HepG2 (cell line): ENCODE results near the gene PLCB1. TPM values are rescaled to one million over a fixed set of nuclear protein-coding genes. Genes with fewer than 3 reads are reported as not detected.
A peak's percentile ranks its signal among the peaks of the same experiment; 100 is the strongest.

ENCODE experiments used
- ARID2 ChIP-seq: sonication (generic); formaldehyde crosslinking; IDR thresholded peaks from 2 replicates; pipeline ENCODE4 v1.8.1; 2022; ENCODE audit warnings: mild to moderate bottlenecking, missing genetic modification reagents, borderline replicate concordance
- CREM ChIP-seq, 2 experiments: sonication (generic) in 1 of 2; formaldehyde crosslinking in 1 of 2; IDR thresholded peaks; 2 replicates each; pipeline versions ENCODE4 v1.4.0 to v1.6.1; 2016 to 2020; ENCODE audit warnings: antibody characterized with exemption in 1 of 2, mild to moderate bottlenecking in 1 of 2, missing genetic modification reagents in 1 of 2
- NR3C1 ChIP-seq: sonication (generic); formaldehyde crosslinking; IDR thresholded peaks from 2 replicates; pipeline ENCODE4 v1.4.0; 2020; ENCODE audit warnings: missing genetic modification reagents
- SNAPC2 ChIP-seq: sonication (generic); formaldehyde crosslinking; IDR thresholded peaks from 2 replicates; pipeline ENCODE4 v1.8.1; 2022; ENCODE audit warnings: mild to moderate bottlenecking, missing genetic modification reagents
- ZKSCAN8 ChIP-seq: IDR thresholded peaks from 2 replicates; pipeline ENCODE4 v1.6.1; 2016; ENCODE audit warnings: borderline replicate concordance, missing genetic modification reagents, missing compliant biosample characterization
- ZNF10 ChIP-seq: sonication (generic); formaldehyde crosslinking; IDR thresholded peaks from 2 replicates; pipeline ENCODE4 v1.4.0; 2020; ENCODE audit warnings: mild to moderate bottlenecking, low read depth, missing genetic modification reagents, borderline replicate concordance
- ZNF235 ChIP-seq: sonication (generic); formaldehyde crosslinking; IDR thresholded peaks from 2 replicates; pipeline ENCODE4 v1.8.1; 2023; ENCODE audit warnings: mild to moderate bottlenecking, missing genetic modification reagents, borderline replicate concordance
- ZNF264 ChIP-seq: sonication (generic); formaldehyde crosslinking; IDR thresholded peaks from 2 replicates; pipeline ENCODE4 v1.4.0; 2020; ENCODE audit warnings: missing genetic modification reagents
- ZNF280D ChIP-seq: sonication (generic); formaldehyde crosslinking; IDR thresholded peaks from 2 replicates; pipeline ENCODE4 v1.5.1; 2020; ENCODE audit warnings: mild to moderate bottlenecking, missing genetic modification reagents
- ZNF33A ChIP-seq: sonication (generic); formaldehyde crosslinking; IDR thresholded peaks from 2 replicates; pipeline ENCODE4 v1.5.1; 2020; ENCODE audit warnings: missing genetic modification reagents, mild to moderate bottlenecking, moderate library complexity, borderline replicate concordance
- ZNF441 ChIP-seq: sonication (generic); formaldehyde crosslinking; IDR thresholded peaks from 2 replicates; pipeline ENCODE4 v1.7.0; 2021; ENCODE audit warnings: missing genetic modification reagents, borderline replicate concordance
- ZNF629 ChIP-seq: sonication (generic); formaldehyde crosslinking; conservative IDR thresholded peaks from 2 replicates; pipeline ENCODE4 v1.5.0; 2020; ENCODE audit warnings: missing genetic modification reagents
- ZSCAN29 ChIP-seq: sonication (generic); formaldehyde crosslinking; conservative IDR thresholded peaks from 2 replicates; pipeline ENCODE4 v1.4.0; 2020; ENCODE audit warnings: mild to moderate bottlenecking, missing genetic modification reagents
- polyA plus RNA-seq, 8 experiments: library from polyadenylated mRNA; depleted of rRNA in 3 of 8; stranded (reverse) in 7 of 8; unstranded in 1 of 8; fragments of >200 nt; fragmentation: Illumina TruSeq in 4 of 8; extraction: Trizol in 4 of 8; gene quantifications; 2 replicates each; pipeline versions ENCODE4 v1.2.1 to v1.2.3, GENCODE V29; 2011 to 2016; ENCODE audit warnings: low read depth in 4 of 8, missing spikeins in 1 of 8, mixed read lengths in 1 of 8; ENCODE audit not compliant: insufficient read depth in 1 of 8
- total RNA-seq, 5 experiments: library from RNA; depleted of rRNA; stranded (reverse); fragments of >200 nt; fragmentation: Illumina TruSeq; extraction: Trizol; gene quantifications; 2 replicates each; pipeline ENCODE4 v1.2.3, GENCODE V29; 2016; ENCODE audit warnings: low read depth in 1 of 5
- TF ChIP-seq, protein P1 (sequence below): IDR thresholded peaks from 2 replicates; pipeline ENCODE4 v1.4.0; 2020; ENCODE audit warnings: mild to moderate bottlenecking, missing genetic modification reagents
- TF ChIP-seq, protein P2 (sequence below): IDR thresholded peaks from 2 replicates; pipeline ENCODE4 v1.6.1; 2016; ENCODE audit warnings: mild to moderate bottlenecking
- TF ChIP-seq, protein P3 (sequence below): sonication (generic); formaldehyde crosslinking; IDR thresholded peaks from 2 replicates; pipeline ENCODE4 v1.4.0; 2020; ENCODE audit warnings: missing genetic modification reagents
- TF ChIP-seq, protein P4 (sequence below): IDR thresholded peaks from 2 replicates; pipeline ENCODE4 v1.6.1; 2018; ENCODE audit warnings: missing genetic modification reagents, mild to moderate bottlenecking, missing compliant biosample characterization

PLCB1 gene
- total and polyA plus RNA-seq, 2 of the 13 experiments (the other 11 are each of a cell fraction or from before 2014, with no cell fraction given) = 42.4 to 55.9 TPM

GRCh38 chr20:8464368-8464767 lies 332.3 kb downstream of the PLCB1 start (continued):
- TF ChIP-seq, protein P1, sequence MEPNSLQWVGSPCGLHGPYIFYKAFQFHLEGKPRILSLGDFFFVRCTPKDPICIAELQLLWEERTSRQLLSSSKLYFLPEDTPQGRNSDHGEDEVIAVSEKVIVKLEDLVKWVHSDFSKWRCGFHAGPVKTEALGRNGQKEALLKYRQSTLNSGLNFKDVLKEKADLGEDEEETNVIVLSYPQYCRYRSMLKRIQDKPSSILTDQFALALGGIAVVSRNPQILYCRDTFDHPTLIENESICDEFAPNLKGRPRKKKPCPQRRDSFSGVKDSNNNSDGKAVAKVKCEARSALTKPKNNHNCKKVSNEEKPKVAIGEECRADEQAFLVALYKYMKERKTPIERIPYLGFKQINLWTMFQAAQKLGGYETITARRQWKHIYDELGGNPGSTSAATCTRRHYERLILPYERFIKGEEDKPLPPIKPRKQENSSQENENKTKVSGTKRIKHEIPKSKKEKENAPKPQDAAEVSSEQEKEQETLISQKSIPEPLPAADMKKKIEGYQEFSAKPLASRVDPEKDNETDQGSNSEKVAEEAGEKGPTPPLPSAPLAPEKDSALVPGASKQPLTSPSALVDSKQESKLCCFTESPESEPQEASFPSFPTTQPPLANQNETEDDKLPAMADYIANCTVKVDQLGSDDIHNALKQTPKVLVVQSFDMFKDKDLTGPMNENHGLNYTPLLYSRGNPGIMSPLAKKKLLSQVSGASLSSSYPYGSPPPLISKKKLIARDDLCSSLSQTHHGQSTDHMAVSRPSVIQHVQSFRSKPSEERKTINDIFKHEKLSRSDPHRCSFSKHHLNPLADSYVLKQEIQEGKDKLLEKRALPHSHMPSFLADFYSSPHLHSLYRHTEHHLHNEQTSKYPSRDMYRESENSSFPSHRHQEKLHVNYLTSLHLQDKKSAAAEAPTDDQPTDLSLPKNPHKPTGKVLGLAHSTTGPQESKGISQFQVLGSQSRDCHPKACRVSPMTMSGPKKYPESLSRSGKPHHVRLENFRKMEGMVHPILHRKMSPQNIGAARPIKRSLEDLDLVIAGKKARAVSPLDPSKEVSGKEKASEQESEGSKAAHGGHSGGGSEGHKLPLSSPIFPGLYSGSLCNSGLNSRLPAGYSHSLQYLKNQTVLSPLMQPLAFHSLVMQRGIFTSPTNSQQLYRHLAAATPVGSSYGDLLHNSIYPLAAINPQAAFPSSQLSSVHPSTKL (CRISPR knock-in tag) = peak; percentile 88
- TF ChIP-seq, protein P2, sequence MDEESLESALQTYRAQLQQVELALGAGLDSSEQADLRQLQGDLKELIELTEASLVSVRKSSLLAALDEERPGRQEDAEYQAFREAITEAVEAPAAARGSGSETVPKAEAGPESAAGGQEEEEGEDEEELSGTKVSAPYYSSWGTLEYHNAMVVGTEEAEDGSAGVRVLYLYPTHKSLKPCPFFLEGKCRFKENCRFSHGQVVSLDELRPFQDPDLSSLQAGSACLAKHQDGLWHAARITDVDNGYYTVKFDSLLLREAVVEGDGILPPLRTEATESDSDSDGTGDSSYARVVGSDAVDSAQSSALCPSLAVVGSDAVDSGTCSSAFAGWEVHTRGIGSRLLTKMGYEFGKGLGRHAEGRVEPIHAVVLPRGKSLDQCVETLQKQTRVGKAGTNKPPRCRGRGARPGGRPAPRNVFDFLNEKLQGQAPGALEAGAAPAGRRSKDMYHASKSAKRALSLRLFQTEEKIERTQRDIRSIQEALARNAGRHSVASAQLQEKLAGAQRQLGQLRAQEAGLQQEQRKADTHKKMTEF (CRISPR knock-in tag) = peak; percentile 51; the same call in 1 of the 2 replicates
- TF ChIP-seq ZNF629 (CRISPR knock-in tag) (no peak), ZNF235 (no peak), ZSCAN29 (CRISPR knock-in tag) (no peak), ZKSCAN8 (0 out of 2 replicates have a peak, but pooled peaks have one; percentile 22), ARID2 (CRISPR knock-in tag) (no peak), ZNF280D (peak; percentile 98), ZNF10 (CRISPR knock-in tag) (no peak), ZNF264 (CRISPR knock-in tag) (no peak), ZNF33A (no peak), CREM (IDR thresholded peaks at IDR 0.05) (no peak), CREM (CRISPR knock-in tag; IDR thresholded peaks at IDR 0.05) (no peak), NR3C1 (CRISPR knock-in tag) (no peak), SNAPC2 (CRISPR knock-in tag) (no peak), ZNF441 (CRISPR knock-in tag) (peak; percentile 23; the same call in 1 of the 2 replicates)
- TF ChIP-seq, protein P3, sequence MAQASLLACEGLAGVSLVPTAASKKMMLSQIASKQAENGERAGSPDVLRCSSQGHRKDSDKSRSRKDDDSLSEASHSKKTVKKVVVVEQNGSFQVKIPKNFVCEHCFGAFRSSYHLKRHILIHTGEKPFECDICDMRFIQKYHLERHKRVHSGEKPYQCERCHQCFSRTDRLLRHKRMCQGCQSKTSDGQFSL (CRISPR knock-in tag) = no peak
- TF ChIP-seq, protein P4, sequence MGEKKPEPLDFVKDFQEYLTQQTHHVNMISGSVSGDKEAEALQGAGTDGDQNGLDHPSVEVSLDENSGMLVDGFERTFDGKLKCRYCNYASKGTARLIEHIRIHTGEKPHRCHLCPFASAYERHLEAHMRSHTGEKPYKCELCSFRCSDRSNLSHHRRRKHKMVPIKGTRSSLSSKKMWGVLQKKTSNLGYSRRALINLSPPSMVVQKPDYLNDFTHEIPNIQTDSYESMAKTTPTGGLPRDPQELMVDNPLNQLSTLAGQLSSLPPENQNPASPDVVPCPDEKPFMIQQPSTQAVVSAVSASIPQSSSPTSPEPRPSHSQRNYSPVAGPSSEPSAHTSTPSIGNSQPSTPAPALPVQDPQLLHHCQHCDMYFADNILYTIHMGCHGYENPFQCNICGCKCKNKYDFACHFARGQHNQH (CRISPR knock-in tag) = peak; percentile 45
